HG03066 (cell line): ENCODE measurements around the gene FBXL14.

ENCODE experiments used
- ATAC-seq: cut with Tn5 transposase; IDR thresholded peaks from one replicate; pipeline ENCODE4 v1.9.1; 2021; ENCODE audit warnings: low read depth; ENCODE audit not compliant: unreplicated experiment

The FBXL14 gene

DNA sequence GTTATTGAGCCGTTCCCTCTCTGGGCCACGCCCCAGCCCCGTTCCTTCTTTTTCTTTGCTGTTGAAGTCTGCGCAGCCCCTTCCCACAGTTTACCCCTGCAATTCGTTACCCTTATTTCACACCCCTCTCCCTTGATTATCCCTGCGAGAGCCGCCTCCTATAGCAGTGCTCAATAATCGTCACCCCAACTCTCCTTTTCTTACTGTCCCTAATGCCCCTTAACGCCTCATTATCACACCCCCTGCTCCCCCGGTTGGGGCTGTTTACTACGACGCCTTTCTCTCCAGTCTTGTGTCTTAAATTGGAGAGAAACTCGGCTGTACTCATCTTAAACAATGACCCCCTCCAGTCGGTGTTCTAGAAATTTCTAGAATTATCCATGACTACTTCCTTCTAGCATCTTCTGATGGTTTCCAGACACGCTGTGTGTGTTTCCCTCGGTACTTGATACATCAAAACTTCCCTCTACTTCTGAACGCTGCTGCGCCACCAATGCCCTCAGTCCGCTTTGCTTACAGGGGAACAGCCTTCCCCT, 713 bp upstream of the FBXL14 start:
- ATAC-seq, result no peak

- peak; percentile 48 for ATAC-seq
Measured at GRCh38 chr12:1594006-1594260, 448 bp downstream of the FBXL14 start.

DNA sequence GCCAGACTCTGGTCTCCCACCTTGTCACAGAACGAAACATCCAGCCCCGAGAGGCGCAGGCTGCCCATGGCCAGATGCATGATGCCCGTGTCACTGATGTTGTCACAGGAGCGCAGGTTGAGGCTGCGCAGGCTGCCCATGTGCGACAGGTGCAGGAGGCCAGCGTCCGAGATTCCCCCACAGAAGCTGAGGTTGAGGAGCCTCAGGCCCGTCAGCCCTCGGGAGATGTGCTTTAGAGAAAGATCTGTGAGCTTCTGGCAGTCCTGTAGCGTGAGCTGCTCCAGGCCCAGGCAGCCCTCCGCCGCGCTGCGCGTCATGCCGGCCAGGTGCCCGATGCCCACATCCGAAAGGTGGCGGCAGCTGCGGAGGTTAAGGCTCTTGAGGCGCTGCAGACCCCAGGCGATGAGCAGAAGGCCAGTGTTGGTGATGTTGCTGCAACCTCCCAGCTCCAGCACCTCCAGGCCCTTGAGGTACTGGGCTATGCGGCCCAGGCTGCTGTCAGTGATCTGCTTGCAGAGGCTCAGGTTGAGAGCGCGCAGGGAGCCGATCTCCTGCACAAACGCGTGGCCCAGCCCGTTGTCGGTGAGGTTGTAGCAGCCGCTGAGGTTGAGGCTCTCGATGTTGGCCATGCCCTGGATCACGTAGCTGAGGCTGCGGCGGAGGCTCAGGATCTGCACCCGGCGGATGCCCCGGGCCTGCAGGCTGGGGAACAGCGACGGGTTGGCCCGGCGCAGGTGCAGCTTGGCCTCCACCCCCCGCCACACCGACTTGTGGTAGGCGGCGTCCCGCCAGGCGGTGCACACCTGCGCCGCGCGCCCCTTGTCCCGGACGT, 991 bp downstream of the FBXL14 start:
- peak; percentile 27 for ATAC-seq

GRCh38 chr12:1592444-1593173, 1.8 kb downstream of the FBXL14 start:
- no peak for ATAC-seq

DNA sequence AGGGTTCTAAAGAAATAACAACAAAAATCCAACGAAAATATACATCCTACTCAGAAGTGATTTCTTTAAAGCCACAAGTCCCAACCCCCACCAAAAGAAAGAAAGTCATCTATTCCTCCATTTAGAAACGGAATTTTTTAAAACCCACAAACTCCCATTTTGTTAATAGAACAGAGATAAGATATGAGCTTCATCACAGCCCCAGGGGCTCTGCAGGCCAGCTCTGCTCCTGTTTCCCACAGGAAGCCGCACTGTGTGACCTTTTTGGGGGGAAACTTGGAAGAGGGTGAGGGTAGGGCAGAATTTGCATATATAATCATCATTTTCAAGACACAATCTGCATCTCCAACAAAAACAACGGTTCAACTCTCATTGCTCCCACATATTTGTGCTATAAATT, 2.8 kb downstream of the FBXL14 start:
- no peak for ATAC-seq

- no peak for ATAC-seq
Measured at GRCh38 chr12:1591034-1591433, 3.3 kb downstream of the FBXL14 start.

- no peak for ATAC-seq
Measured at GRCh38 chr12:1590221-1590979, 4.0 kb downstream of the FBXL14 start.

DNA sequence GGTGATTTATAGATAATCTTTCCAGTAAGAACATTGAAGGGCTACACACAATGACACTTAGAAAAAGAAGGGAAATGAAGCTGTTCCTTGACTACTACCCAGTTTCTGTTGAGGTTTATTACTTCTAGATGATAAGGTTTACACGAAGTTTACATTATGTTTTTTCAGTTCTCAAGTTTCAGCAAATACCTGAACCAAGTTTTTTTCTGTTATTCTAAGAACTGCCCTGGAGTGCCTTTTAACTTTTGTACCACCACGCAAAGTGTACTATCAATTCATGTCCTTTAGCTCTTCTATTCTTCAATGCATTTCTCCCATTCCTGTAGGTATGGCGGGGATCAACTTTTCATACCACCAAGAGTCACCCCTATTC, 5.8 kb downstream of the FBXL14 start:
- ATAC-seq, result no peak

DNA sequence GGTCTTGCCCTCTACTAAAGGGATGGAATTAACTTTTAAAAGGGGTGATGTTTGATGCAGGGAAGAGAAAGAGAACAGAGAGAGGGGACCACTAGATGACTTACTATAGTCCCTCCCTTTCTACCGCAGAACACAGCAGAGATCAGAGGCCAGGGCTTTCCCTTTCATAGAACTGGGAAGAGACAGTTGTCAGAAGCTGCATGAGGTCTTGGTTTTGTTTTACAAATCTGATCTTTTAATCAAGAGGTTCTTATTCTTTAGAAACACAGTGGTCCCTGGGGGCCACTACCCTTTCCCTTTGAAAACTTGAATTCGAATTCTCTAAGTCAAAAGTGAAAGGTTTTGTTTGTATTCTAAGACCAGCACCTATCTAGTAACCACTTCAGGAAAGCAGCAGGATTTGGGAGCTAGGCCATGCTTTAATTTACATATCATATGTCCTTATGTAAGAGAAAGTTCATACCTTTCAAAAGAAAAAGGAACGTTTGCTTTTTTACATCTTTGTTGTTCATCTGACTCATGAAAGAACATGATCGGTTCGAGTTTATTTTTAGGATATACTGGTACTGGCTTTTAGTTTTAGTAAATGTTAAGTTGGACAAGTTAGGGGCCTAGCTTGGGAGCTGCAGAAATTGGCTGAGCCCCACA, 6.3 kb downstream of the FBXL14 start:
- no peak for ATAC-seq

- no peak for ATAC-seq
Measured at GRCh38 chr12:1584326-1584725, 10.1 kb downstream of the FBXL14 start.

DNA sequence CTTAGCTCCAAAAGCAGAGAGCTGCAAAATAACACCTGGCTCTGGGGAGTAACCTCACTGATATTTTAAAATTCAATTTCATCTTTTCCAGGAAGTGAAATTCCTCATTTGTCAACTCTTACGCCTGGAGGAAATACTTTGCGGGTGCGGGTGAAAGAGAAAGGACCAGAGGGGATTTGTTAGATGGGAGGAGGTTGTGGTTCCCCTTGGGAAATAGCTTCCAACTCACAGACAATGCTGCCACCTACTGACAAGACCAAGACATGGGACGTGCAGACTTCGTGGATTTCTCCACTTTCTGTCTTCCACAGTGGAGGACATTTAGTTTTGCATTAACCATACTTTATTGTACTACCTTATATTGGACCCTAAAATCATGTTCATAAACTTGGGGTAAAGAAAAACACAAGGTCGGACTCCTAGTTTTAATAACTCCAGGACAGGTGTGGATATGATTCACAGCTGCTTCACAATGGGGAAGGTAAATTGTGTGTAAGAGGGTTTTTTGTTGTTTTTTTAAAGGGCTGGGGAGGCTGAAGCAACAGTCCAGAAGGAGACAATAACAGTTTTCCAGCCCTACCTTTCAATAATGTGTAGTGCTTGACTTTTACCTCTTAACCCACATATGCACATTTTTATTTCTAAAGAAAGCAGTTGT, 10.8 kb downstream of the FBXL14 start:
- ATAC-seq, result no peak

- ATAC-seq, result no peak
Measured at GRCh38 chr12:1582709-1583050, 11.7 kb downstream of the FBXL14 start.

DNA sequence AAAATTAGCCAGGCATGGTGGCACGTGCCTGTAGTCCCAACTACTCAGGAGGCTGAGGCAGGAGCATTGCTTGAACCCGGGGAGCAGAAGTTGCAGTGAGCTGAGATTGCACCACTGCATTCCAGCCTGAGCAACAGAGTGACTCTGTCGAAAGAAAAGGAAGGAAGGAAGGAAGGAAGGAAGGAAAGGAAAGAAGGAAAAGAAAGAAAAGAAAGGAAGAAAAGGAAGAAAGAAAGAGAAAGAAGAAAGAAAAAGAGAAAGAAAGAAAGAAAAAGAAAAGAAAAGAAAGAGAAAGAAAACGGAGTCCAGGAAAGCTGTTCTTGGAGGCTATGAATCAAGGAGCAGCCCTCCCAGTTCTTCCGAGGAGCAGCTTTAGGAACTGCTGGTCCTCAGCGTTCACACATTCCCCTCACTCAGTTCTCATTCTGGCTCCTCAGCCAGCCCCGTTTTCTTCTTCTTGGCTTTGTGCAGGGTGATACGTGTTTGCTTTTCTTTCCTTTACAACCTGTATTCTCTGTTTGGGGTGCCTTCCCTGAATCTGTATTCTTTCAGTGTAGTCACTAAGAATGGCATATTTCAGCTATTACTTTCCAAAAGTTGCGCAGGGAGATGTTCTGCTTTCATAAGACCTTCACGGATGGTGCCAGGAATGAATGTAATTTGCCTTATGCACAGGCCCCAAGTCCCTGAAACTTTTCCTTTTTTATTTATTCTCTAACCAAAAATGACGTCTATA, 12.2 kb downstream of the FBXL14 start:
- ATAC-seq, result no peak

DNA sequence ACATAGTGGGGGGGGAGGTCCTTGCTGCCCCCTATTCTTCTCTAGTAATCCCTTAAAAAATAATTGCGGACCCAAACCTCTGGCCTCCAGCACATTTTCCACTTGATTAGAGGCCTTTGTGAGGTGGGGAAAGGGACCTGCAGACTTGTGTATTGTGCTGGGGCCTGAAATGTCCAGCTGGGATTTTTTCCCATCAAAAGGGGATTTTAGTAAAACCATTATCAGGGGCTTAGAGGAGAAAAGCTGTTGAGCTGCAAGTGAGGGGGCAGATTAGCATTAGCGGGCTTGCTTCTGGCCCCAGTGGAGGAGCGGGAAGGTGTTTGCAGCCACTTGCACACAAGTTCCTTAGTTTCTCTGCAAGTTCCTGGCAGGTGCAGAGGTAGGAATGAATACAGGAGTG, 13.9 kb downstream of the FBXL14 start:
- ATAC-seq, result no peak

DNA sequence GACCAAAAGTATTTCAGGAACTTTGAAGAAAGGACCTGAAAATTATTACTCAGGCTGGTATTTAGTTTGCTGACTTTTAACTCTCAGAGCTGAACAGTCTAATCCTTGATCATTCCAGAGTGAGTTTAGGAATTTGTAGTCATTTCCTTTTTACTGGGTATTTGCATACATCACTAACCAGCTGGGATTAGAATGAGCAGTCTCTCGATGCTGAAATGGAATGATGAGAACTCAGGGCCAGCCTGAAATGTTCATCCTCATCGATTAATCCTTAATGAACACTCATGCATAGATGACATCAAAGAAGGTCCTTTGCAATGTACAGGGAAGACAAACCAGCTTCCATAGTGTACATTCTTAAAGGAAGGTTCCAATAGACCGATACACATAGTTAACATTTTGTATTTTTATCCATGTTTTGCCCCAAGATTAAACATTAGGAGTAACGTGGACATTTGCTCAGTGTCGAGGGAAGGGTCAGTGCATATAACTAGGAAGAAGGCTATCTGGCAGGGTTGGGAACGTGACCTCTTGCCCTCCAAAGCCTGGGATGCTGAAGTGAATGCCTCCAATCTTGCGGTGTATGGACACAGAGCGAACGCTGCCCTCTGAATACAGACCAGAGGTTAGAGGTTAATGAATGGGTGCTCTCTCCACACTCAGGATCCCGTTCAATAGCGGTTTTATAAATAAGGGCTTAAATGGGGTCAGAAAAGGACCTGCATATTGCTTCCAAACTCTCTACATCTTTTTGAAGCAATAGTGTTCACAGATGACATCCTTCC, 14.5 kb downstream of the FBXL14 start:
- ATAC-seq, result no peak

GRCh38 chr12:1576410-1577241, 17.8 kb downstream of the FBXL14 start:
- ATAC-seq, result no peak

- no peak for ATAC-seq
Measured at GRCh38 chr12:1575408-1576401, 18.7 kb downstream of the FBXL14 start.
